ENCODE measurements around the gene SLC2A8. TPM values are rescaled to one million over a fixed set of nuclear protein-coding genes. Genes with fewer than 3 reads are reported as not detected.

The SLC2A8 gene
- total RNA-seq, 4 donors from 2014 or later = 17.1 to 46.9 (median 35.9) TPM

GRCh38 chr9:127358023-127358535 is 38.9 kb upstream of the SLC2A8 start:
- no peak for TF ChIP-seq CTCF (IDR thresholded peaks at IDR 0.05; ENCODE audit: low read depth)

GRCh38 chr9:127358770-127359169 is 38.2 kb upstream of the SLC2A8 start:
- no peak for TF ChIP-seq CTCF (IDR thresholded peaks at IDR 0.05; ENCODE audit: low read depth)

- TF ChIP-seq CTCF (IDR thresholded peaks at IDR 0.05; ENCODE audit: low read depth) = no peak
These were observed 36.7 kb upstream of the SLC2A8 start for GRCh38 chr9:127360250-127360649.

- TF ChIP-seq CTCF (IDR thresholded peaks at IDR 0.05; ENCODE audit: low read depth) = no peak
These were observed 36.1 kb upstream of the SLC2A8 start for GRCh38 chr9:127360829-127361228.

GRCh38 chr9:127361561-127361960 is 35.4 kb upstream of the SLC2A8 start:
- TF ChIP-seq CTCF (IDR thresholded peaks at IDR 0.05; ENCODE audit: low read depth) = no peak

GRCh38 chr9:127362829-127363228 is 34.1 kb upstream of the SLC2A8 start:
- no peak for TF ChIP-seq CTCF (IDR thresholded peaks at IDR 0.05; ENCODE audit: low read depth)

GRCh38 chr9:127365461-127365860 is 31.5 kb upstream of the SLC2A8 start:
- no peak for TF ChIP-seq CTCF (IDR thresholded peaks at IDR 0.05; ENCODE audit: low read depth)
